Measurements from ENCODE around the gene PPP1R1B. TPM values are rescaled to one million over a fixed set of nuclear protein-coding genes. Genes with fewer than 3 reads are reported as not detected.

The PPP1R1B gene
- polyA plus RNA-seq, 1 donor (not counting 4 experiments of a cell fraction or from before 2014, with no cell fraction given): 0.18 TPM

DNA sequence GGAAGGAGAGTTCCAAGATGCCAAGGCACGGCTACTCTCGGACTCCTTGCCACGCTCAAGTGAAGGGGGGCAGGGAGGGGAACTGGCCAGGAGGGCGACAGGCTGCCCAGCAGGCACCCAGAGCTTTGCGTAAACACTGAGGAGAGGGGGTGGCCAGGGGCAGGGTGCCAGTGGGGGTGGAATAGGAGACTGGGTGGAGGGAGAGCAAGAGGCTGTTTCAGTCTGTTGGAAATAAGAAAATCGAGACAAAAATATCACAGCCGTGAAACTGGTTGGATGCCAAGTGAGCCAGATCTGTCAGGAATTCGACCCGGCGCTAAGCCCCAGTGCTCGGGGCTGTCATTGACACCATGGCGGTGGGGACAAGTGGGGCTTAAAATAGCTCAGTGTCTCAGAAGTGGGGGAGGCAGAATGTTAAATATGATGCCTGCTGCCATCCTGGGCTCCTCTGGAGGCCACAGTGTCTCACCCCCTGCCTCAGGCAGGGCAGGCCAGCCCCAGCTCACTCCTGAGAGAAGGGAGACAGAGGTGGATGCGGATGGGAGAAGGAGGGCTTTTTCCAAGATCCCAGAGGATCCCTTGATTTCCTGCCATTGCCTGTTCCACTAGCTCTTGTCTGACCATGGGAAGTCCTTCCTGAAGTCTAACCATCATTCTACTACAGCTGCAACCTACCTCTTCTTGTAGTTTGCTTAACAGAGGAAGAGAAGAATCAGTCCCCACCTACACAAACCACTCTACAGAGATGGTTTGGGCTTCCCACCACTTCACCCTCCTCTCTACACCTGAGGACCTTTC is 51.0 kb downstream of the PPP1R1B start:
- TF ChIP-seq EZH2 (IDR thresholded peaks at IDR 0.05; ENCODE audit: low read length): no peak
- Histone ChIP-seq H2AFZ (ENCODE audit: control insufficient read depth, low read length) (no peak overlapping the region), H3K79me2 (ENCODE audit: control insufficient read depth, insufficient read depth, low read length) (no peaks in the 10 kb centered on the region), H3K4me3 (ENCODE audit: control insufficient read depth in 2 of 3, extremely low read depth in 1 of 3, insufficient read depth in 2 of 3, low read depth in 1 of 3, low read length in 3 of 3) (no peak overlapping the region), H3K27me3 (ENCODE audit: control insufficient read depth, extremely low read depth, insufficient read depth, low read length) (no peaks in the 10 kb centered on the region), H3K36me3 (ENCODE audit: control insufficient read depth in 2 of 2, extremely low read depth in 1 of 2, insufficient read depth in 2 of 2, low read length in 2 of 2) (no peaks in the 10 kb centered on the region), H3K9me1 (ENCODE audit: control insufficient read depth, extremely low read depth, insufficient read depth, low read length) (no peaks in the 10 kb centered on the region), H4K20me1 (ENCODE audit: control insufficient read depth, extremely low read depth, insufficient read depth, low read length) (no peaks in the 10 kb centered on the region), H3K9me3 (ENCODE audit: control insufficient read depth, low read depth, low read length) (no peaks in the 10 kb centered on the region), H3K9ac (ENCODE audit: control insufficient read depth, extremely low read depth, insufficient read depth, low read length) (no peak overlapping the region), H3K4me2 (ENCODE audit: control insufficient read depth, extremely low read depth, insufficient read depth, low read depth, low read length) (no peak overlapping the region), H3K4me1 (ENCODE audit: control insufficient read depth, extremely low read depth, insufficient read depth, low read length) (no peaks in the 10 kb centered on the region), H3K27ac (ENCODE audit: control insufficient read depth, insufficient read depth, low read length) (no peak overlapping the region)
- dilution Hi-C loops (cut with MboI; ENCODE audit: extremely low pct_ligation_motif_present, low sequenced_read_pairs): no loop called here
- FAIRE-seq (no peak), DNase-seq (ENCODE audit: low read depth, low spot score) (no peak)

DNA sequence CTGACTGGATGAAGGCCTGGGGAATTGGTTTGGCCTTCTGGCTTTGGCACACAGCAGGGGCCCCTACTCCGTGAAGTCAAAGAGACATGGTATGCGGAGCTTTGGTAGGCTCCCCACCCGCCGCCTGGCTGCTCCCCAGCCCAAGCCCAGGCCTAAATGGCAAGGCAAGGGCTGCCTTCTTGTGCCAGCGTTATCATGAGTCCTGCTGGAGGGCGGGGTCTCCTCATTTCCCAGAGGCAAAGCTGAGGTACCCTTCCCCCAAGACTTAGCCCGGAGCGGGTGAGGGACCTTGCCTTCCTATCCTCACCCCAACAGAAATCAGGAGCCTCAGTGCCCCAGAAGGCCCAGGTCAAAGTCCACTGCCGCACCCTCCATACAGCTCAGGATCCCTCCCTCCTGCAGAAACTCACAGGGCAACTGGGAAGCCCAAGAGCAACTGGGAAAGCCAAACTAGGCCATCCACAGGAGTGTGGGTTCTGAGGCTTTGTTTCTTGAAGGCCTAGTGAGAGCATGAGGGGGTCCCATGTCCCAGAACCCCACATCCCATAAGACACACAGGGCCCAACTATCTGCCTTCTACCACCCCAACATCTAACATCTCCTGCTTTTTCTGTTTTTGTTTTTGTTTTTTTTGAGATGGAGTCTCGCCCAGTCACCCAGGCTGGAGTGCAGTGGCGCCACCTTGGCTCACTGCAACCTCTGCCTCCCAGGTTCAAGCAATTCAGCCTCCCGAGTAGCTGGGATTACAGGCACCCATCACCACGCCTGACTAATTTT is 51.8 kb downstream of the PPP1R1B start:
- H3K27ac ChIP-seq (ENCODE audit: control insufficient read depth, insufficient read depth, low read length): no peak overlapping the region
- no peaks in the 10 kb centered on the region for H3K79me2 ChIP-seq (ENCODE audit: control insufficient read depth, insufficient read depth, low read length)
- H3K27me3 ChIP-seq (ENCODE audit: control insufficient read depth, extremely low read depth, insufficient read depth, low read length): no peaks in the 10 kb centered on the region
- H4K20me1 ChIP-seq (ENCODE audit: control insufficient read depth, extremely low read depth, insufficient read depth, low read length): no peaks in the 10 kb centered on the region
- TF ChIP-seq, protein P1, sequence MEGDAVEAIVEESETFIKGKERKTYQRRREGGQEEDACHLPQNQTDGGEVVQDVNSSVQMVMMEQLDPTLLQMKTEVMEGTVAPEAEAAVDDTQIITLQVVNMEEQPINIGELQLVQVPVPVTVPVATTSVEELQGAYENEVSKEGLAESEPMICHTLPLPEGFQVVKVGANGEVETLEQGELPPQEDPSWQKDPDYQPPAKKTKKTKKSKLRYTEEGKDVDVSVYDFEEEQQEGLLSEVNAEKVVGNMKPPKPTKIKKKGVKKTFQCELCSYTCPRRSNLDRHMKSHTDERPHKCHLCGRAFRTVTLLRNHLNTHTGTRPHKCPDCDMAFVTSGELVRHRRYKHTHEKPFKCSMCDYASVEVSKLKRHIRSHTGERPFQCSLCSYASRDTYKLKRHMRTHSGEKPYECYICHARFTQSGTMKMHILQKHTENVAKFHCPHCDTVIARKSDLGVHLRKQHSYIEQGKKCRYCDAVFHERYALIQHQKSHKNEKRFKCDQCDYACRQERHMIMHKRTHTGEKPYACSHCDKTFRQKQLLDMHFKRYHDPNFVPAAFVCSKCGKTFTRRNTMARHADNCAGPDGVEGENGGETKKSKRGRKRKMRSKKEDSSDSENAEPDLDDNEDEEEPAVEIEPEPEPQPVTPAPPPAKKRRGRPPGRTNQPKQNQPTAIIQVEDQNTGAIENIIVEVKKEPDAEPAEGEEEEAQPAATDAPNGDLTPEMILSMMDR (optimal IDR thresholded peaks at IDR 0.05 in 1 of 3, IDR thresholded peaks at IDR 0.05 in 1 of 3, conservative IDR thresholded peaks at IDR 0.05 in 1 of 3; ENCODE audit: extremely low read depth in 1 of 3, insufficient read depth in 2 of 3, low read length in 3 of 3): no peak
- TF ChIP-seq EZH2 (IDR thresholded peaks at IDR 0.05; ENCODE audit: low read length): no peak
- no peaks in the 10 kb centered on the region for H3K4me1 ChIP-seq (ENCODE audit: control insufficient read depth, extremely low read depth, insufficient read depth, low read length)
- no peak overlapping the region for H3K4me3 ChIP-seq (ENCODE audit: control insufficient read depth in 2 of 3, extremely low read depth in 1 of 3, insufficient read depth in 2 of 3, low read depth in 1 of 3, low read length in 3 of 3)
- no peak overlapping the region for H2AFZ ChIP-seq (ENCODE audit: control insufficient read depth, low read length)
- no peaks in the 10 kb centered on the region for H3K36me3 ChIP-seq (ENCODE audit: control insufficient read depth in 2 of 2, extremely low read depth in 1 of 2, insufficient read depth in 2 of 2, low read length in 2 of 2)
- no peak for FAIRE-seq
- no peak overlapping the region for H3K4me2 ChIP-seq (ENCODE audit: control insufficient read depth, extremely low read depth, insufficient read depth, low read depth, low read length)
- no peak for DNase-seq (ENCODE audit: low read depth, low spot score)
- H3K9me3 ChIP-seq (ENCODE audit: control insufficient read depth, low read depth, low read length): no peaks in the 10 kb centered on the region
- no peak overlapping the region for H3K9ac ChIP-seq (ENCODE audit: control insufficient read depth, extremely low read depth, insufficient read depth, low read length)
- no peaks in the 10 kb centered on the region for H3K9me1 ChIP-seq (ENCODE audit: control insufficient read depth, extremely low read depth, insufficient read depth, low read length)
- dilution Hi-C loops (cut with MboI; ENCODE audit: extremely low pct_ligation_motif_present, low sequenced_read_pairs): no loop called here
